Measurements from ENCODE around the gene CTIF.
A peak's percentile ranks its signal among the peaks of the same experiment; 100 is the strongest.

The CTIF gene

GRCh38 chr18:48879008-48879431 is 340.2 kb downstream of the CTIF start:
- DNase-seq: no peak

- no peak for DNase-seq
These were observed 342.1 kb downstream of the CTIF start for GRCh38 chr18:48880931-48881330.

- no peak for DNase-seq
These were observed 343.5 kb downstream of the CTIF start for GRCh38 chr18:48882379-48882778.

GRCh38 chr18:48884306-48884705 is 345.5 kb downstream of the CTIF start:
- no peak for DNase-seq

GRCh38 chr18:48884771-48885170 is 345.9 kb downstream of the CTIF start:
- DNase-seq: no peak

- DNase-seq: no peak
These were observed 346.6 kb downstream of the CTIF start for GRCh38 chr18:48885266-48885923.

- DNase-seq: no peak
These were observed 347.1 kb downstream of the CTIF start for GRCh38 chr18:48885924-48886400.

GRCh38 chr18:48886520-48887293 is 347.9 kb downstream of the CTIF start:
- DNase-seq: no peak

GRCh38 chr18:48887294-48887904 is 348.6 kb downstream of the CTIF start:
- DNase-seq: no peak

GRCh38 chr18:48887905-48888772 is 349.3 kb downstream of the CTIF start:
- no peak for DNase-seq

- DNase-seq: no peak
These were observed 349.9 kb downstream of the CTIF start for GRCh38 chr18:48888773-48889080.

- DNase-seq: peak in 1 of 2 experiments; percentile 29
These were observed 350.5 kb downstream of the CTIF start for GRCh38 chr18:48889115-48889941.

GRCh38 chr18:48889981-48890762 is 351.3 kb downstream of the CTIF start:
- DNase-seq: no peak

GRCh38 chr18:48891721-48892120 is 352.9 kb downstream of the CTIF start:
- no peak for DNase-seq

GRCh38 chr18:48892146-48892855 is 353.5 kb downstream of the CTIF start:
- no peak for DNase-seq

GRCh38 chr18:48893061-48893607 is 354.3 kb downstream of the CTIF start:
- DNase-seq: no peak

- DNase-seq: no peak
These were observed 355.1 kb downstream of the CTIF start for GRCh38 chr18:48893608-48894600.

GRCh38 chr18:48894799-48895346 is 356.0 kb downstream of the CTIF start:
- DNase-seq: no peak

Measured in NCI-H446 (cell line).